Mesodermal cell (in vitro differentiated cells): ENCODE results near the gene PKD2L1.
A peak's percentile ranks its signal among the peaks of the same experiment; 100 is the strongest.

ENCODE experiments used
- H3K27ac ChIP-seq: 2 replicates; pipeline ENCODE4 v1.7.0; 2013; ENCODE audit warnings: mild to moderate bottlenecking, low read depth, low read length, moderate library complexity; ENCODE audit not compliant: severe bottlenecking
- H3K36me3 ChIP-seq: 2 replicates; pipeline ENCODE4 v1.7.1; 2013; ENCODE audit warnings: mild to moderate bottlenecking, low read length, moderate library complexity; ENCODE audit not compliant: control insufficient read depth, insufficient read depth
- H3K4me1 ChIP-seq: one replicate; pipeline ENCODE4 v1.7.1; 2013; ENCODE audit warnings: mild to moderate bottlenecking, low read length; ENCODE audit not compliant: insufficient read depth, control insufficient read depth, poor library complexity, severe bottlenecking
- H3K4me3 ChIP-seq: 2 replicates; pipeline ENCODE4 v1.7.0; 2013; ENCODE audit warnings: low read length, control low read depth, mild to moderate bottlenecking; ENCODE audit not compliant: insufficient read depth, poor library complexity, severe bottlenecking; ENCODE audit errors: extremely low read depth
- H3K9me3 ChIP-seq: 2 replicates; pipeline ENCODE4 v1.7.1; 2013; ENCODE audit warnings: mild to moderate bottlenecking, low read length, moderate library complexity; ENCODE audit not compliant: control insufficient read depth
- WGBS, 2 experiments: methylation state at CpG; one replicate each; pipeline ENCODE4 v1.1.5; 2013; ENCODE audit warnings: missing lambda C conversion rate in 2 of 2; ENCODE audit not compliant: insufficient coverage in 2 of 2; 5-methylcytosine and 5-hydroxymethylcytosine counted together

PKD2L1 gene

GRCh38 chr10:100368721-100369120, 38.7 kb upstream of the PKD2L1 start:
- Histone ChIP-seq H3K9me3 (no peaks in the 10 kb centered on the region), H3K36me3 (peaks cover 6% of the 10 kb centered on the region), H3K27ac (no peak overlapping the region), H3K4me1 (peaks cover 24% of the 10 kb centered on the region), H3K4me3 (no peak overlapping the region)

DNA sequence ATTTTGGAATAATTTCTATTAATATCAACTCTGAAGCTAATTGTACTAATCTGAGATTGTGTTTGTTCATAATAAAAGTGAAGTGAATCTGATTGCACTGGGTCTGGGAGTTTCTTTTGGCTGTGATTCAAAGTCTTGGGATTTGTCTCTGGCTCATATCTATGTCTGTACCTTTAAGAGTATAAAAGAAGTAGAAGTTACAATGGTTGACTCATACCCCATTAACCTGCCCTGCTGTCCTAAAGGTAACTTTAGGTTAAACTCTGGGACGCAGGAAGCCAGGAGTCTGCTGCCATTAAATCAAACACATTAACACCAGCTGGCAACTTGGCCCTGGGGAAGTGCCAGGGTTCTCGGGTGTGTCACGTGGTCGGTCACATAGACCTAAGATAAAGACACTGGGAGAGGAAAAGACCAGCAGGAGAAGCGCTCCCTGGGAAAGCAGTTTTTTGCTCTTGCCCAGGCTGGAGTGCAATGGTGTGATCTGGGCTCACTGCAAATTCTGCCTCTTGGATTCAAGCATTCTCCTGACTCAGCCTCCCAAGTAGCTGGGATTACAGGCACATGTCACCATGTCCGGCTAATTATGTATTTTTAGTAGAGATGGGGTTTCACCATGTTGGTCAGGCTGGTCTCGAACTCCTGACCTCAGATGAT, 34.8 kb upstream of the PKD2L1 start:
- Histone ChIP-seq H3K4me1 (peaks cover 28% of the 10 kb centered on the region), H3K9me3 (no peaks in the 10 kb centered on the region), H3K27ac (peak overlapping the region; percentile 84), H3K36me3 (peaks cover 44% of the 10 kb centered on the region), H3K4me3 (no peak overlapping the region)
- 75 to 77% methylated on average over 4 to 5 of the region's 7 CpGs for WGBS, 2 experiments

DNA sequence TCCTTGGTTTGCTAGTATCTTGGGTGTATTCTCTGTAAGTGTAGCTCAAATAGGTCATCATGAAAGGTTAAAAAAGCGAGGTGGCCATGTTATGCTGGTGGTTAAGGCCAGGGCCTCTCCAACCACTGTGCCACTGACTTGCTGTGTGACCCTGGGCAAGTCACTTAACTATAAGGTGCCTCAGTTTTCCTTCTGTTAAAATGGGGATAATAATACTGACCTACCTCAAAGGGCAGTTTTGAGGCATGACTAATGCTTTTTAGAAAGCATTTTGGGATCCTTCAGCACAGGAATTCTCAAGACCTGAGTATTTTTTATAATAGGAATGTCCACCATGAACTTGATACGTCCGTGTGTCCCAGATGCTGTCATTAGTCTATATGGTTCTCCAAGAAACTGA, 34.1 kb upstream of the PKD2L1 start:
- H3K4me1 ChIP-seq = peaks cover 31% of the 10 kb centered on the region
- peaks cover 51% of the 10 kb centered on the region for H3K36me3 ChIP-seq
- no peak overlapping the region for H3K4me3 ChIP-seq
- 85 to 87% methylated on average over 2 to 3 of the region's 3 CpGs for WGBS, 2 experiments
- peak overlapping the region; percentile 84 for H3K27ac ChIP-seq
- no peaks in the 10 kb centered on the region for H3K9me3 ChIP-seq

GRCh38 chr10:100362570-100363496, 32.8 kb upstream of the PKD2L1 start:
- H3K36me3 ChIP-seq = peaks cover 59% of the 10 kb centered on the region
- WGBS, 2 experiments = 85 to 94% methylated on average over 4 to 5 of the region's 6 CpGs
- no peak overlapping the region for H3K4me3 ChIP-seq
- peaks cover 33% of the 10 kb centered on the region for H3K4me1 ChIP-seq
- no peaks in the 10 kb centered on the region for H3K9me3 ChIP-seq
- peak overlapping the region; percentile 69 for H3K27ac ChIP-seq

GRCh38 chr10:100360234-100360633, 30.2 kb upstream of the PKD2L1 start:
- Histone ChIP-seq H3K4me1 (peaks cover 56% of the 10 kb centered on the region), H3K27ac (peak overlapping the region; percentile 68), H3K9me3 (no peaks in the 10 kb centered on the region), H3K36me3 (peaks cover 85% of the 10 kb centered on the region), H3K4me3 (no peak overlapping the region)
- WGBS, 2 experiments = 92 to 100% methylated on average over 1 to 2 of the region's 6 CpGs

DNA sequence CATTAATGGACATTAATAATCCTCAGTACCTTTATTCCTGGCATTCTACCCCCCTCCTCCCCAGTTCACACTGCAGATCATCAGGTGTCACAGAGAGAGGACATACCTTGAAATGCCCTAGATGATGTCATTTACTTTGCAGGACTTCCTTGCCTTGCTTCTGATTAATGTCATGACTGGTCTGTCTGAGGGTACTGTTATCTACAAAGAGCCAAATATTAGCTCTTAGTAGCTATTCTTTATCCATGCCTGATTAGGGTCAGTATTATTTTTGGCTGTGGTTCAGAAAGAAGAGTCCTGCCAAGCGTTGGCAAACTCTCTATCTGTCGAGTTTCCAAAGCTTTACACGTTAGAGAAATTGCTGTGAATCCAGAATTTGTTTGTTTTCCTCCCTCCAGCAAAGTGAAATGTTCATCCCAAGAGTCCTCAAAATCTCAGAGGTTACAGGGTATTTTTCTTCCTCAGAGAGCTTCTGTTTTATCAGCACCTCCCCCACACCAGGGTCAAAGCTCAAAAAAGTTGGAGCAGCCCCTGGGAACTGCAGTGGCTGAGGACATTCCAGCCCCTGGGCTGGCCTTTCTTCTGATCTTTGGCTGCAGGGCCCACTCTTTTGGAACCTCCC, 29.6 kb upstream of the PKD2L1 start:
- H3K36me3 ChIP-seq = peaks cover 91% of the 10 kb centered on the region
- peak overlapping the region; percentile 68 for H3K27ac ChIP-seq
- WGBS, 2 experiments = 77% methylated on average over 3 of the region's 3 CpGs
- H3K4me3 ChIP-seq = no peak overlapping the region
- peaks cover 62% of the 10 kb centered on the region for H3K4me1 ChIP-seq
- no peaks in the 10 kb centered on the region for H3K9me3 ChIP-seq

DNA sequence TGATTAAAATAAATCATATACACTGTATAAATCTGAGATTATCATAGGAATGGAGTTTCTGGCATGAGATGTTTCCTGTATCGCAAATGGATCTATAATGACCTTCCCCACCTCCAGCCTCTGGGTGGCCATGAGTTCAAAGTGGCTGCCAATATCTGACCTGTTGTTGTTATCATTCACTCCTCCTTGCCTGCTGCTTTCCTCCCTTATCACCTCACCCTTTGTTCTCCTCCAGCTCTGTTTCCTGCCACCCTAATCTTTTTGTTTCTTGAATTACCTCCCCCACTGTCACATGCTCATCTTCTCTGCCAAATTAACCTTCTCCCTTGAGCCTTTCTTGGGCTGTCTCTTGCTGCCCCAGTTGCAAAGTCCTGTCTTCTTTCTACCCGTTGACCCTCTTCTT, 29.0 kb upstream of the PKD2L1 start:
- H3K27ac ChIP-seq = peak overlapping the region; percentile 68
- H3K4me3 ChIP-seq = no peak overlapping the region
- WGBS, 2 experiments = 20 to 75% methylated on average over 1 to 2 of the region's 2 CpGs
- H3K9me3 ChIP-seq = no peaks in the 10 kb centered on the region
- H3K36me3 ChIP-seq = peaks cover 94% of the 10 kb centered on the region
- H3K4me1 ChIP-seq = peaks cover 68% of the 10 kb centered on the region

- Histone ChIP-seq H3K4me1 (peaks cover 67% of the 10 kb centered on the region), H3K4me3 (no peak overlapping the region), H3K9me3 (no peaks in the 10 kb centered on the region), H3K27ac (peak overlapping the region; percentile 69), H3K36me3 (peaks cover 94% of the 10 kb centered on the region)
- WGBS, 2 experiments = 97% methylated on average over 4 of the region's 4 CpGs; no CpG with 5 or more reads in 1 of the 2 experiments
Observed at GRCh38 chr10:100357059-100357858, 27.2 kb upstream of the PKD2L1 start.

- WGBS, 2 experiments = 97% methylated on average over 10 to 11 of the region's 14 CpGs
- Histone ChIP-seq H3K4me3 (no peak overlapping the region), H3K36me3 (peaks cover 94% of the 10 kb centered on the region), H3K4me1 (peaks cover 70% of the 10 kb centered on the region), H3K9me3 (no peaks in the 10 kb centered on the region), H3K27ac (peak overlapping the region; percentile 69)
Observed at GRCh38 chr10:100356067-100357017, 26.3 kb upstream of the PKD2L1 start.
